ENCODE data around the gene GPR155.

DNA sequence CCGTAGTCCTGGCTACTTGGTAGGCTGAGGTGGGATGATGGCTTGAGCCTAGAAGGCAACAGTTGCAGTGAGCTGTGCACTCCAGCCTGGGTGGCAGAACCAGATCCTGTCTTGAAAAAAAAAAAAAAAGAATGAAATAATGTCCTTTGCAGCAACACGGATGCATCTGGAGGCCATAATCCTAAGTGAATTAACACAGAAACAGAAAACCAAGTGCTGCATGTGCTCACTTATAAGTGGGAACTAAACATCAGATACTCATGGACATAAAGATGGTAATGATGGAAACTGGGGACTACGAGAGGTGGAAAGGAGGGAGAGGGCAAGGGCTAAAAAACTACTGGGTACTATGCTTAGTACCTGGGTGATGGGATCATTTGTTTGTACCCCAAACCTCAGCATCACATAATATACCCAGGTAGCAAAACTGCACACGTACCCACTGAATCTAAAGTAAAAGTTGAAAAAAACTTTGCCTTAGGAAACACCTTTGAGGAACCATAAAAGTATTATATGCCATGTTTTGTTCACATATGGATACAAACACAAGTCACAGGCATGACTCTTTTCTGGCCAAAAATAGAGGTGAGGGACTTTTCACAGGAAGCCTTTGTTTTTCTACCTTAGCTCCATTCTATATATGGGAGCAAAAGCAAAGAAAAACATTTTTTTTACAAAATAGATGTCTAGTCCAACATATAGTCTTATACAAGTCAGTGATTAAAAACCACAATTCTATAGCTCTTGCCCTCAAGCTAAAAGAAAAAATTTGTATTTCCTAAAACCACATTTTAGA is 36.6 kb downstream of the GPR155 start:
- TF ChIP-seq CTCF (optimal IDR thresholded peaks at IDR 0.05 in 1 of 3, IDR thresholded peaks at IDR 0.05 in 1 of 3, conservative IDR thresholded peaks at IDR 0.05 in 1 of 3; ENCODE audit: extremely low read depth in 1 of 3, insufficient read depth in 2 of 3, low read length in 3 of 3): no peak
- TF ChIP-seq EZH2 (IDR thresholded peaks at IDR 0.05; ENCODE audit: low read length): no peak

All from keratinocyte (primary cell).